Cardiac muscle cell (in vitro differentiated cells and primary cell): Measurements from ENCODE around the gene CACNA2D2. TPM values are rescaled to one million over a fixed set of nuclear protein-coding genes. Genes with fewer than 3 reads are reported as not detected.

Source experiments
- DNase-seq, 2 donors: peaks; one replicate each; pipeline versions ENCODE4 v3.0.0 to v3.0.0-alpha.2; 2010 to 2017; ENCODE audit warnings: low read depth in 1 of 2, low spot score in 1 of 2
- H3K27ac ChIP-seq: fragments of 200-600 bp; sonication (generic); 2 replicates; pipeline ENCODE4 v1.5.1; 2016
- H3K27me3 ChIP-seq: fragments of 200-600 bp; sonication (generic); 2 replicates; pipeline ENCODE4 v1.6.0; 2016; ENCODE audit warnings: control low read depth
- H3K36me3 ChIP-seq: fragments of 200-600 bp; sonication (generic); 2 replicates; pipeline ENCODE4 v1.5.1; 2016; ENCODE audit warnings: control low read depth
- H3K4me1 ChIP-seq: fragments of 200-600 bp; sonication (generic); 2 replicates; pipeline ENCODE4 v1.8.1; 2017; ENCODE audit warnings: low read depth, mild to moderate bottlenecking, mixed run types
- H3K4me3 ChIP-seq: fragments of 200-600 bp; sonication (generic); 2 replicates; pipeline ENCODE4 v1.5.1; 2016; ENCODE audit warnings: mild to moderate bottlenecking
- H3K9me3 ChIP-seq: fragments of 200-600 bp; sonication (generic); 2 replicates; pipeline ENCODE4 v1.5.1; 2017; ENCODE audit warnings: low read depth, mild to moderate bottlenecking, control low read depth
- polyA plus RNA-seq: library from polyadenylated mRNA; unstranded; fragments of >200 nt; fragmentation: Nextera tagmentation; extraction: Ambion mirVana; gene quantifications from 2 replicates; pipeline ENCODE4 v1.2.1, GENCODE V29; 2016
- total RNA-seq: library from RNA; depleted of rRNA; stranded (reverse); fragments of >200 nt; gene quantifications from 2 replicates; pipeline ENCODE4 v1.2.3, GENCODE V29; 2016
- TF ChIP-seq, protein P1 (sequence below): IDR thresholded peaks from 2 replicates; pipeline ENCODE4 v1.5.1; 2012; ENCODE audit warnings: low read depth, mild to moderate bottlenecking, low read length

Gene CACNA2D2
- total and polyA plus RNA-seq, 2 experiments from 2014 or later, result 5.4 to 8.7 TPM

GRCh38 chr3:50385754-50386153 is 117.7 kb downstream of the CACNA2D2 start:
- no peaks in the 10 kb centered on the region for H3K9me3 ChIP-seq
- TF ChIP-seq, protein P1, sequence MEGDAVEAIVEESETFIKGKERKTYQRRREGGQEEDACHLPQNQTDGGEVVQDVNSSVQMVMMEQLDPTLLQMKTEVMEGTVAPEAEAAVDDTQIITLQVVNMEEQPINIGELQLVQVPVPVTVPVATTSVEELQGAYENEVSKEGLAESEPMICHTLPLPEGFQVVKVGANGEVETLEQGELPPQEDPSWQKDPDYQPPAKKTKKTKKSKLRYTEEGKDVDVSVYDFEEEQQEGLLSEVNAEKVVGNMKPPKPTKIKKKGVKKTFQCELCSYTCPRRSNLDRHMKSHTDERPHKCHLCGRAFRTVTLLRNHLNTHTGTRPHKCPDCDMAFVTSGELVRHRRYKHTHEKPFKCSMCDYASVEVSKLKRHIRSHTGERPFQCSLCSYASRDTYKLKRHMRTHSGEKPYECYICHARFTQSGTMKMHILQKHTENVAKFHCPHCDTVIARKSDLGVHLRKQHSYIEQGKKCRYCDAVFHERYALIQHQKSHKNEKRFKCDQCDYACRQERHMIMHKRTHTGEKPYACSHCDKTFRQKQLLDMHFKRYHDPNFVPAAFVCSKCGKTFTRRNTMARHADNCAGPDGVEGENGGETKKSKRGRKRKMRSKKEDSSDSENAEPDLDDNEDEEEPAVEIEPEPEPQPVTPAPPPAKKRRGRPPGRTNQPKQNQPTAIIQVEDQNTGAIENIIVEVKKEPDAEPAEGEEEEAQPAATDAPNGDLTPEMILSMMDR, result no peak
- H3K36me3 ChIP-seq, result no peaks in the 10 kb centered on the region
- no peak overlapping the region for H3K4me3 ChIP-seq
- H3K27ac ChIP-seq, result no peak overlapping the region
- no peaks in the 10 kb centered on the region for H3K27me3 ChIP-seq
- no peak for DNase-seq
- H3K4me1 ChIP-seq, result no peaks in the 10 kb centered on the region

DNA sequence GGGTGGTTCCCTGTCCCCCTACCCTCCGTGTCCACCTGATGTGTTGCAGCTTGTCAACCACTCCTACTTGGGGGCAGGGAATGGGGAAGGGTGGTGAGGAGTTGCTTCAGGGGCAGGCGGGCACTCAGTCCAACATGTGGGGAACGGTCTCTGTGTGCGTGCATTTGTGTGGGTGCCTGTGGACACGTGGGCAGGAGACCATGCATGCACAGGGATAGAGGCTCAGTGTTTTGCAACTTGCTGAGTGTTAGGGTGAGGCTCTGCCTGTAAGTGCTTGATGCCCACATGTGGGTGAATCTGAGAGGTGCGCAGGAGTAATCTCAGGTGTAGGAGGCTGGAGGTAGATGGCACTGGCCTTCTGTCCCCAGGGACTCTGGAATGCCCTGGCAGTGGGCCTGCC is 119.7 kb downstream of the CACNA2D2 start:
- H3K27me3 ChIP-seq, result no peaks in the 10 kb centered on the region
- no peaks in the 10 kb centered on the region for H3K9me3 ChIP-seq
- no peak overlapping the region for H3K4me3 ChIP-seq
- no peaks in the 10 kb centered on the region for H3K36me3 ChIP-seq
- H3K4me1 ChIP-seq, result no peaks in the 10 kb centered on the region
- H3K27ac ChIP-seq, result no peak overlapping the region
- TF ChIP-seq, protein P1, result no peak
- no peak for DNase-seq

DNA sequence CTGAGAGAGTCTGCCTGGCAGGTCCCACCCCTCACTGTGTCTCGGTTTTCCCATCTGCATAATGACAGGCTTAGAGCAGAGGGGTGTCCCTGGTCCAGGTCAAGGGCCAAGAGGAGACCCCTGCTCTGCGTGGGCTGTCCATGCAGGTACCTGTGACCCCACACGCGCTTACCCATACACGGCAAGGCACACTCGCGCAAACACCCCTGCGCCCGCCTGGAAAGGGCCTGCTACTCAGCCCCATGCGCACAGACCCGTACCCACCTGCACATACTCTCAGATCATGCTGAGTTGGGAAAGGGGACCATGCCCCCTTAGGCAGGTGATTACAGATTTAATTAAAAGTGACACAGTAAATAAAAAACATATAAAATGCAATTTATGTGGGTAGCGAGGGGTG is 120.7 kb downstream of the CACNA2D2 start:
- no peak for DNase-seq
- Histone ChIP-seq H3K27me3 (no peaks in the 10 kb centered on the region), H3K4me1 (no peaks in the 10 kb centered on the region), H3K9me3 (no peaks in the 10 kb centered on the region), H3K36me3 (no peaks in the 10 kb centered on the region), H3K27ac (no peak overlapping the region), H3K4me3 (no peak overlapping the region)
- TF ChIP-seq, protein P1, result no peak

DNA sequence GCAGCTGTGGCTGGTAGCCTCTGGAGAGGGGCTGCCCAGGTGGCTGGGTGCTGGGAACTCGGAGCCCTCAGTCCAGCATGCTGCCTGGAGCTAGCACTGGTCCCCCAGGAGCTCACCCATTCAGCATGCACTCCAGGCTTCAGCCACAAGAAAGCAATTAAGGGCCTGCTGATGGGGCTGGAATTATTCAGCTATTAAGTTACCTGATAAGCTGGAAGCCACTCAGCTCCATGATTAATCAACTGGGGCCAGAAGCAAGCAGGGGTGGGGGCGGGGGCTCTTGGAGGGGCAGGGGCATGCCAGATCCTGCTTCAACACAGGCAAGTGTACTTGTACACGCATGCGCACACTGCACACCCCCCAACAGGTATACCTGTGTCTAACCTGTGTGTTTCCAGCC is 122.1 kb downstream of the CACNA2D2 start:
- Histone ChIP-seq H3K4me3 (no peak overlapping the region), H3K27ac (no peak overlapping the region), H3K27me3 (no peaks in the 10 kb centered on the region), H3K4me1 (no peaks in the 10 kb centered on the region), H3K9me3 (no peaks in the 10 kb centered on the region), H3K36me3 (no peaks in the 10 kb centered on the region)
- TF ChIP-seq, protein P1, result no peak
- DNase-seq, result no peak

- Histone ChIP-seq H3K27me3 (no peaks in the 10 kb centered on the region), H3K36me3 (no peaks in the 10 kb centered on the region), H3K4me1 (no peaks in the 10 kb centered on the region), H3K27ac (no peak overlapping the region), H3K9me3 (no peaks in the 10 kb centered on the region), H3K4me3 (no peak overlapping the region)
- no peak for DNase-seq
- TF ChIP-seq, protein P1, result no peak
Observed at GRCh38 chr3:50380405-50381085, 122.9 kb downstream of the CACNA2D2 start.

DNA sequence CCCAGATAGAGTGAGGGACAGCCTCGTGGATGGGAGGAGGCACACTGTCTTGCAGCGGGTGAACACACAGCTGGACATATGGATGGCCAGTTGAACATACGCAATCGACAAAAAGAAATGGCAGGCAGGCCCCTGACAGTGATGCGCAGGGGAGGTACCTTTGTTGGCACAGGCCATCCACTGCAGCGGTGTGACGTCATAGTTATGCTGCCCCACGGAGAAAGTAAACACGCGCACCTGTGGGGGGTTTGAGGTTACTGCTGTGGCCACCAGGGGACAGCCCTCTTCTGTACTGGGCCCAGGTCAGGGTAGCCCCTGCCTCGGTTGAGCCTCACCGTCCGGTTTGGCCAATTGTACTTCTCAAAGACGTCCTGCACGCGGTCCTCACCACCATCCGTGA is 124.7 kb downstream of the CACNA2D2 start:
- Histone ChIP-seq H3K9me3 (no peaks in the 10 kb centered on the region), H3K4me1 (no peaks in the 10 kb centered on the region), H3K27ac (no peak overlapping the region), H3K4me3 (no peak overlapping the region), H3K36me3 (no peaks in the 10 kb centered on the region), H3K27me3 (no peaks in the 10 kb centered on the region)
- no peak for DNase-seq
- TF ChIP-seq, protein P1, result no peak
